ENCODE data around the gene ACTG2. TPM values are rescaled to one million over a fixed set of nuclear protein-coding genes. Genes with fewer than 3 reads are reported as not detected.

Gene ACTG2
- total and polyA plus RNA-seq, 2 donors (not counting 1 experiment from before 2014, with no cell fraction given): 4.1 to 600 TPM

DNA sequence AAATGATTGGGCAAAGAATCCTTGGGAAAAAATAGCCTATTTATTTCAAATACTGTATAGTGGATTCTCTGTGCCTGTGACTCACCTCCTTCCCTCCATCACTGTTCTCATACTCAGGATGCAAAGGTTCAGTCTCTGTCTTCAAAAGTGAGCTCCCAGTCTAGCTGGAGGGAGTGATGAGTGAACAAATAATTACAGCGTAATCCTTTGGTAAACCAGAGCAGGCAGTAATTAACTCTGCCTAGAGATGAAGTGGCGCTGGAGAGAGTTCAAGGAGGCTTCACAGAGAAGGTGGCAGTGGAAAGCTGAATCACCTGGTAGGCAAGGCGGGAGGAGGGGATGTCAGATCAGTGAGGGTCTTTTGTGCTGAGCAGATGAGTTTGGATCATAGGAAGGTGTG lies 40.4 kb downstream of the ACTG2 start:
- DNase-seq (ENCODE audit: low read depth in 2 of 2): peak in 1 of 2 donors; percentile 17

DNA sequence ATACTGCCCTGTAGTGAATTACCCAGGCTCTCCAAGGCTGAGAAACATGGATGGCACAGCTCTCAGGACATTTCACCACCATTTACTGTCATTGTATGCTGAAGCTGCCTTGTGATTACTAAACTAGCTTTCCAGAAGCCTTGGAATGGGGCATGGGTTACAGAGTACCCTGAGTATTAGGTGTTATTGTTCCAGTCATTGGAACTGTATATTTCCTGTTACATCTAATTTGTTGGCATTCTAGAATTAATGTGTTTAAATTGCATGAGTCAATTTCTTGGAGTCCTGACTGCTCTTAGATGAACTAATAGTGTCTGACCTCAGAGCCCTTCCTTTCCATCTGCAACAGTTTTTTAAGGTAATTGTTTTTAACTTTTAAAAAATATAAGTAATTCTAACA lies 42.8 kb downstream of the ACTG2 start:
- H3K36me3 ChIP-seq (ENCODE audit: control insufficient read depth, insufficient read depth, low read length): peaks cover under 1% of the 10 kb centered on the region
- no peak overlapping the region for H3K27ac ChIP-seq (ENCODE audit: insufficient read depth, low read length)
- DNase-seq (ENCODE audit: low read depth in 2 of 2): no peak
- peaks cover 2% of the 10 kb centered on the region for H4K20me1 ChIP-seq (ENCODE audit: control insufficient read depth, extremely low read depth, insufficient read depth, low read length)
- no peak overlapping the region for H3K9ac ChIP-seq (ENCODE audit: insufficient read depth, low read length)
- no peak for TF ChIP-seq EZH2 (IDR thresholded peaks at IDR 0.05; ENCODE audit: low read length, missing control alignments)
- no peak for TF ChIP-seq CTCF (conservative IDR thresholded peaks at IDR 0.05 in 1 of 2, IDR thresholded peaks at IDR 0.05 in 1 of 2; ENCODE audit: low read depth in 1 of 2, low read length in 2 of 2)
- H3K4me1 ChIP-seq (ENCODE audit: control insufficient read depth, extremely low read depth, insufficient read depth, low read length): peaks cover 17% of the 10 kb centered on the region
- H3K4me2 ChIP-seq (ENCODE audit: extremely low read depth, insufficient read depth, low read length): no peak overlapping the region
- peaks cover 53% of the 10 kb centered on the region for H3K79me2 ChIP-seq (ENCODE audit: control insufficient read depth, insufficient read depth, low read length)
- no peaks in the 10 kb centered on the region for H3K27me3 ChIP-seq (ENCODE audit: control insufficient read depth, insufficient read depth, low read length)
- H2AFZ ChIP-seq (ENCODE audit: low read length): no peak overlapping the region
- no peaks in the 10 kb centered on the region for H3K9me3 ChIP-seq (ENCODE audit: control insufficient read depth, insufficient read depth, low read depth, low read length)
- no peak overlapping the region for H3K4me3 ChIP-seq (replicated peaks in 1 of 4; ENCODE audit: control extremely low read depth in 1 of 4, insufficient read depth in 1 of 4, low read depth in 3 of 4, low read length in 4 of 4)

More for the DNA sequence above, 40.4 kb downstream of the ACTG2 start:
- H3K9me3 ChIP-seq (ENCODE audit: control insufficient read depth, insufficient read depth, low read depth, low read length): no peaks in the 10 kb centered on the region
- H3K27me3 ChIP-seq (ENCODE audit: control insufficient read depth, insufficient read depth, low read length): no peaks in the 10 kb centered on the region
- no peak overlapping the region for H2AFZ ChIP-seq (ENCODE audit: low read length)
- no peak overlapping the region for H3K9ac ChIP-seq (ENCODE audit: insufficient read depth, low read length)
- no peak overlapping the region for H3K4me2 ChIP-seq (ENCODE audit: extremely low read depth, insufficient read depth, low read length)
- peaks cover 69% of the 10 kb centered on the region for H3K79me2 ChIP-seq (ENCODE audit: control insufficient read depth, insufficient read depth, low read length)
- TF ChIP-seq EZH2 (IDR thresholded peaks at IDR 0.05; ENCODE audit: low read length, missing control alignments) (no peak), CTCF (conservative IDR thresholded peaks at IDR 0.05 in 1 of 2, IDR thresholded peaks at IDR 0.05 in 1 of 2; ENCODE audit: low read depth in 1 of 2, low read length in 2 of 2) (no peak)
- no peaks in the 10 kb centered on the region for H3K36me3 ChIP-seq (ENCODE audit: control insufficient read depth, insufficient read depth, low read length)
- H4K20me1 ChIP-seq (ENCODE audit: control insufficient read depth, extremely low read depth, insufficient read depth, low read length): peaks cover 2% of the 10 kb centered on the region
- H3K4me1 ChIP-seq (ENCODE audit: control insufficient read depth, extremely low read depth, insufficient read depth, low read length): peaks cover 10% of the 10 kb centered on the region
- H3K4me3 ChIP-seq (replicated peaks in 1 of 4; ENCODE audit: control extremely low read depth in 1 of 4, insufficient read depth in 1 of 4, low read depth in 3 of 4, low read length in 4 of 4): no peak overlapping the region
- H3K27ac ChIP-seq (ENCODE audit: insufficient read depth, low read length): no peak overlapping the region

- no peak overlapping the region for H2AFZ ChIP-seq (ENCODE audit: low read length)
- H3K4me3 ChIP-seq (replicated peaks in 1 of 4; ENCODE audit: control extremely low read depth in 1 of 4, insufficient read depth in 1 of 4, low read depth in 3 of 4, low read length in 4 of 4): no peak overlapping the region
- H3K4me2 ChIP-seq (ENCODE audit: extremely low read depth, insufficient read depth, low read length): no peak overlapping the region
- peaks cover 52% of the 10 kb centered on the region for H3K79me2 ChIP-seq (ENCODE audit: control insufficient read depth, insufficient read depth, low read length)
- H3K9ac ChIP-seq (ENCODE audit: insufficient read depth, low read length): no peak overlapping the region
- no peak overlapping the region for H3K27ac ChIP-seq (ENCODE audit: insufficient read depth, low read length)
- TF ChIP-seq EZH2 (IDR thresholded peaks at IDR 0.05; ENCODE audit: low read length, missing control alignments) (no peak), CTCF (conservative IDR thresholded peaks at IDR 0.05 in 1 of 2, IDR thresholded peaks at IDR 0.05 in 1 of 2; ENCODE audit: low read depth in 1 of 2, low read length in 2 of 2) (no peak)
- no peaks in the 10 kb centered on the region for H3K27me3 ChIP-seq (ENCODE audit: control insufficient read depth, insufficient read depth, low read length)
- DNase-seq (ENCODE audit: low read depth in 2 of 2): peak in 1 of 2 donors; percentile 85
- peaks cover 3% of the 10 kb centered on the region for H4K20me1 ChIP-seq (ENCODE audit: control insufficient read depth, extremely low read depth, insufficient read depth, low read length)
- H3K9me3 ChIP-seq (ENCODE audit: control insufficient read depth, insufficient read depth, low read depth, low read length): no peaks in the 10 kb centered on the region
- peaks cover 13% of the 10 kb centered on the region for H3K4me1 ChIP-seq (ENCODE audit: control insufficient read depth, extremely low read depth, insufficient read depth, low read length)
- H3K36me3 ChIP-seq (ENCODE audit: control insufficient read depth, insufficient read depth, low read length): peaks cover 2% of the 10 kb centered on the region
Measured at GRCh38 chr2:73937103-73937885, 44.5 kb downstream of the ACTG2 start.
